HL-60 (cell line): ENCODE results near the gene PNPLA7.

ENCODE experiments used
- DNase-seq, 2 experiments: peaks; one replicate each; pipeline ENCODE4 v3.0.0-alpha.2; 2010 to 2020; ENCODE audit warnings: low read depth in 1 of 2, low spot score in 1 of 2
- H3K27ac ChIP-seq: fragments of 250-450 bp; sonication (Bioruptor Pico); replicated peaks from 2 replicates; pipeline ENCODE4 v1.5.1; 2020; ENCODE audit warnings: mild to moderate bottlenecking, moderate library complexity
- H3K27me3 ChIP-seq: fragments of 250-450 bp; sonication (Bioruptor Pico); 2 replicates; pipeline ENCODE4 v1.5.1; 2021; ENCODE audit warnings: mild to moderate bottlenecking, moderate library complexity; ENCODE audit not compliant: insufficient read depth, poor library complexity, severe bottlenecking
- H3K4me3 ChIP-seq: replicated peaks from 2 replicates; pipeline ENCODE4 v1.5.1; 2011; ENCODE audit warnings: mild to moderate bottlenecking, control low read depth, low read length; ENCODE audit not compliant: insufficient read depth
- GABPA ChIP-seq: IDR thresholded peaks from 2 replicates; pipeline ENCODE4 v1.6.1; 2012; ENCODE audit warnings: low read depth
- POLR2AphosphoS5 ChIP-seq: IDR thresholded peaks from 2 replicates; pipeline ENCODE4 v1.6.1; 2012; ENCODE audit warnings: low read depth
- SPI1 ChIP-seq: IDR thresholded peaks from 2 replicates; pipeline ENCODE4 v1.6.1; 2012; ENCODE audit warnings: low read depth, mild to moderate bottlenecking, borderline replicate concordance
- TF ChIP-seq, protein P1 (sequence below): IDR thresholded peaks from 2 replicates; pipeline ENCODE4 v1.6.1; 2012; ENCODE audit warnings: low read depth; ENCODE audit not compliant: insufficient replicate concordance
- TF ChIP-seq, protein P2 (sequence below): IDR thresholded peaks from one replicate; pipeline ENCODE4 v1.5.1; 2011; ENCODE audit warnings: low read length, control low read depth, inconsistent platforms; ENCODE audit not compliant: insufficient read depth

The PNPLA7 gene

DNA sequence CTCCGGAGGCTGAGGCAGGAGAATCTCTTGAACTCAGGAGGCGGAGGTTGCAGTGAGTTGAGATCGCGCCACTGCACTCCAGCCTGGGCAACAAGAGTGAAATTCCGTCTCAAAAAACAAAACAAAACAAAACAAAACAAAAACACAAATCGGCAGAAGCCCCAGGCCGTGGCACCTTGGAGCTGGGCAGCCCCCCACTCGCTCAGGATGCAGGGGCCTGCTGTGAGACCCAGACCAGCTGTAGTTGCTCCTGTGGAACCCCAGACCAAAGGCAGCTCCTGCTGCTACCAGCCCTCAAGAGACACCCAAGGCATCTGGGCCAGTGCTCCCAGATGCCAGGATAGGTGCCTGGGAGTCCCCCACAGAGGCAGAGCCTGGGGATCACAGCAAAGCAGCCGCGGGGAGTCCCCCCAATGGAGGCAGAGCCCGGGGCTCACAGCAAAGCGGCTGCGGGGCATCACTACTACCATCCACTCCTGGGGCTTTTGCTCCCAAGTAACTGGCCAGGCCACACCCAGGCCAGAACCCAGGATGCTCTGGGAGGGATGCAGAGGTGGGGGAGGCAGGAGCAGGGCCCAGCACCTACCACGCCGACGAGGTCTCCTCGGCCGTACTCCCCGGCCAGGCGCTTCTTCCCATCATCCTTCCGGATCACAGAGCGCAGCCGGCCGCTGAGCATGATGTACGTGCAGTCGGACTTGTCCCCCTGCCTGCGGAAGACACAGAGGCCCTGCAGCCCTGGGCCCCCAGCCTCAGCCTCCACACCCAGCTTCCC, 53.4 kb downstream of the PNPLA7 start:
- no peaks in the 10 kb centered on the region for H3K27me3 ChIP-seq
- H3K4me3 ChIP-seq = no peak overlapping the region
- no peak for TF ChIP-seq POLR2AphosphoS5
- TF ChIP-seq, protein P1, sequence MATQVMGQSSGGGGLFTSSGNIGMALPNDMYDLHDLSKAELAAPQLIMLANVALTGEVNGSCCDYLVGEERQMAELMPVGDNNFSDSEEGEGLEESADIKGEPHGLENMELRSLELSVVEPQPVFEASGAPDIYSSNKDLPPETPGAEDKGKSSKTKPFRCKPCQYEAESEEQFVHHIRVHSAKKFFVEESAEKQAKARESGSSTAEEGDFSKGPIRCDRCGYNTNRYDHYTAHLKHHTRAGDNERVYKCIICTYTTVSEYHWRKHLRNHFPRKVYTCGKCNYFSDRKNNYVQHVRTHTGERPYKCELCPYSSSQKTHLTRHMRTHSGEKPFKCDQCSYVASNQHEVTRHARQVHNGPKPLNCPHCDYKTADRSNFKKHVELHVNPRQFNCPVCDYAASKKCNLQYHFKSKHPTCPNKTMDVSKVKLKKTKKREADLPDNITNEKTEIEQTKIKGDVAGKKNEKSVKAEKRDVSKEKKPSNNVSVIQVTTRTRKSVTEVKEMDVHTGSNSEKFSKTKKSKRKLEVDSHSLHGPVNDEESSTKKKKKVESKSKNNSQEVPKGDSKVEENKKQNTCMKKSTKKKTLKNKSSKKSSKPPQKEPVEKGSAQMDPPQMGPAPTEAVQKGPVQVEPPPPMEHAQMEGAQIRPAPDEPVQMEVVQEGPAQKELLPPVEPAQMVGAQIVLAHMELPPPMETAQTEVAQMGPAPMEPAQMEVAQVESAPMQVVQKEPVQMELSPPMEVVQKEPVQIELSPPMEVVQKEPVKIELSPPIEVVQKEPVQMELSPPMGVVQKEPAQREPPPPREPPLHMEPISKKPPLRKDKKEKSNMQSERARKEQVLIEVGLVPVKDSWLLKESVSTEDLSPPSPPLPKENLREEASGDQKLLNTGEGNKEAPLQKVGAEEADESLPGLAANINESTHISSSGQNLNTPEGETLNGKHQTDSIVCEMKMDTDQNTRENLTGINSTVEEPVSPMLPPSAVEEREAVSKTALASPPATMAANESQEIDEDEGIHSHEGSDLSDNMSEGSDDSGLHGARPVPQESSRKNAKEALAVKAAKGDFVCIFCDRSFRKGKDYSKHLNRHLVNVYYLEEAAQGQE = no peak
- TF ChIP-seq, protein P2, sequence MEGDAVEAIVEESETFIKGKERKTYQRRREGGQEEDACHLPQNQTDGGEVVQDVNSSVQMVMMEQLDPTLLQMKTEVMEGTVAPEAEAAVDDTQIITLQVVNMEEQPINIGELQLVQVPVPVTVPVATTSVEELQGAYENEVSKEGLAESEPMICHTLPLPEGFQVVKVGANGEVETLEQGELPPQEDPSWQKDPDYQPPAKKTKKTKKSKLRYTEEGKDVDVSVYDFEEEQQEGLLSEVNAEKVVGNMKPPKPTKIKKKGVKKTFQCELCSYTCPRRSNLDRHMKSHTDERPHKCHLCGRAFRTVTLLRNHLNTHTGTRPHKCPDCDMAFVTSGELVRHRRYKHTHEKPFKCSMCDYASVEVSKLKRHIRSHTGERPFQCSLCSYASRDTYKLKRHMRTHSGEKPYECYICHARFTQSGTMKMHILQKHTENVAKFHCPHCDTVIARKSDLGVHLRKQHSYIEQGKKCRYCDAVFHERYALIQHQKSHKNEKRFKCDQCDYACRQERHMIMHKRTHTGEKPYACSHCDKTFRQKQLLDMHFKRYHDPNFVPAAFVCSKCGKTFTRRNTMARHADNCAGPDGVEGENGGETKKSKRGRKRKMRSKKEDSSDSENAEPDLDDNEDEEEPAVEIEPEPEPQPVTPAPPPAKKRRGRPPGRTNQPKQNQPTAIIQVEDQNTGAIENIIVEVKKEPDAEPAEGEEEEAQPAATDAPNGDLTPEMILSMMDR = no peak
- no peak for TF ChIP-seq GABPA
- TF ChIP-seq SPI1 = no peak
- no peak overlapping the region for H3K27ac ChIP-seq
- DNase-seq = no peak

DNA sequence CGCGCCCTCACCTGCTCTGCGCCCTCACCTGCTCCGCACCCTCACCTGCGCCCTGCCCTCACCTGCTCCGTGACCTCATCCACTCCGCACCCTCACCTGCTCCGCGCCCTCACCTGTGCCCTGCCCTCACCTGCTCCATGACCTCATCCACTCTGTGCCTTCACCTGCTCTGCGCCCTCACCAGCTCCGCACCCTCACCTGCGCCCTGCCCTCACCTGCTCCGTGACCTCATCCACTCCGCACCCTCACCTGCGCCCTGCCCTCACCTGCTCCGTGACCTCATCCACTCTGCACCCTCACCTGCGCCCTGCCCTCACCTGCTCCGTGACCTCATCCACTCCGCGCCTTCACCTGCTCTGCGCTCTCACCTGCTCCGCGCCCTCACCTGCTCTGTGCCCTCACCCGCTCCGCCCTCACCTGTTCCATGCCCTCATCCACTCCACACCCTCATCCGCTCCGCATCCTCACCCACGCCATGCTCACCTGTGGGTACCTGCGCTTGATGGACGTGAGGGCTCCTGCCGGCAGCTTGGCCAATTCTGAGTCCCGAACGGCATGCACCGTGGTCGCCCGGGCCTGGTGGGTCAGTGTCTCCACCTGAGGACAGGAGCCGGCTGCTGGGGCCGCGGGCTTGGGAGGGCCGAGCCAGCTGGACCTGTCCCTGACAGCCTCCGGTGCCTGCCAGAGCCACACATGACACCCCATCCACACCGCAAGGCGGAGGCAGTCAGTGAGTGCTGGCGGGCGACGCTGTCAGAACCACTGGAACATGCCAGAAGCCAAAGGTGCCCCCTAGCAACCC, 55.5 kb downstream of the PNPLA7 start:
- H3K4me3 ChIP-seq = no peak overlapping the region
- no peaks in the 10 kb centered on the region for H3K27me3 ChIP-seq
- H3K27ac ChIP-seq = no peak overlapping the region
- TF ChIP-seq, protein P2 = no peak
- TF ChIP-seq SPI1 = no peak
- DNase-seq = no peak

DNA sequence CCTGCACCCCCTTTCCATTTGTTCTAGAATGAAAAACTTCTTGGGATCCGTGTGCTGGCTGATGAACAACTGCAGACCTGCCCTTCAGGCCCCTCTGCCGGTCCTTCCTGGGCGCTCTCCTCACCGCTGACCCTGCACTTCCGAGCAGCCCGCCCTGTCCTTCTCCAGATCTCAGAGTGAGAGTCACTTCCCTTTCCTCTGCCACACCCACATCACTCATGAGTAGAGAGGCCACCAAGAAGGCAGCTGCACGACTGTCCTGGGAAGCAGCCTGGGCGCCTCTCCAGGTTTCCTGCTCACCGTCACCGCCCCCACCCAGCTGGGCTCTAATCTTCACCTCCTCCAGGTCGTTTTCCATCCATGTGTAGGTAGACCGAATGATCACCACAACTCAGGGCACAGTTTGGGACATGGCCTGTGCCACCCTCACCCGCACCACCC, 56.1 kb downstream of the PNPLA7 start:
- Histone ChIP-seq H3K27ac (no peak overlapping the region; the same call in 1 of the 2 replicates), H3K4me3 (no peak overlapping the region), H3K27me3 (no peaks in the 10 kb centered on the region)
- TF ChIP-seq POLR2AphosphoS5 (peak; percentile 64), GABPA (no peak), SPI1 (peak; percentile 88)
- TF ChIP-seq, protein P2 = no peak
- TF ChIP-seq, protein P1 = no peak
- peak; percentile 79 to 81 for DNase-seq
